NT2/D1 (cell line): ENCODE data around the gene BCKDK.

Experiments used
- SUZ12 ChIP-seq: IDR thresholded peaks from 2 replicates; pipeline ENCODE4 v1.6.1; 2011; ENCODE audit not compliant: insufficient read length, insufficient read depth; ENCODE audit errors: extremely low read depth
- YY1 ChIP-seq: IDR thresholded peaks from 2 replicates; pipeline ENCODE4 v1.6.1; 2011; ENCODE audit not compliant: insufficient read length, insufficient read depth
- ZNF274 ChIP-seq: IDR thresholded peaks from 2 replicates; pipeline ENCODE4 v1.6.1; 2011; ENCODE audit warnings: mild to moderate bottlenecking, low read depth, low read length

- TF ChIP-seq ZNF274 (no peak), YY1 (no peak), SUZ12 (no peak)
Measured at GRCh38 chr16:31092330-31092729, 15.9 kb upstream of the BCKDK start.
